Activated naive CD8-positive, alpha-beta T cell treated with anti-CD3 and anti-CD28 coated beads, Interleukin-2, amount 50 U/mL, for 16 hours (primary cell): Measurements from ENCODE around the gene ELOB.

Experiments used
- DNase-seq: peaks from one replicate; pipeline ENCODE4 v3.0.0-alpha.2; 2020; ENCODE audit warnings: low read depth, low spot score

ELOB gene

DNA sequence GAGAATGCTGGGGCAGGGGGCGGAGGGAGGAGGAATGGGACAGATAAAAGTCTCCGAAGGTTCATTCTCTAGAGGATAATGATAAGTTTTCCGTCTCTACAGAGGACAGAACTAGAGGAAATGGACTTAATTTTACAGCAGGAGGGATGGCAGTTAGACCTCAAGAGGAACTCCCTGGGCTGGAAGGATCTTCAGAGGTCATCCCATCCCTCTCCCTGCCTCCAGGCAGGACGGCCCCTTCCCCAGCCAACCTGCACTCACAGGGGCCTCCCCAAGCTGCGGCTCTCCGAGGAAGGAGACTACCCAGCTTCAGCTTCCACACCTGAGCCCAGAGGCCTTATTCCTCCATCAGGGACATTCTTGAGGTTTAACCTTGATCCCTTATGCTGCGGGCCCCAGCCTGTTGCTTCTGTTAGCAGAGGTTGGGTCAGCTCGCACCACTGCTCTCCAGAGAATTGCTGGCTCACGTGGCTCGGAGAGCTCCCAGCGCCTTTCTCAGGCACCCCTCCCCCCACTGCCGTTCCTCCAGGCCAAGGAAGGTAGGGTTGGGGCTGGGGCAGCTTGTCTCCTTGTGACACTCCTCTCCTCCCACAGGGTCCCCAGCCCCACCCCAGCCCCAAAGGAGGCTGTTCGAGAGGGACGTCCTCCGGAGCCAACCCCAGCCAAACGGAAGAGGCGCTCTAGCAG, 8.5 kb downstream of the ELOB start:
- DNase-seq = no peak

DNA sequence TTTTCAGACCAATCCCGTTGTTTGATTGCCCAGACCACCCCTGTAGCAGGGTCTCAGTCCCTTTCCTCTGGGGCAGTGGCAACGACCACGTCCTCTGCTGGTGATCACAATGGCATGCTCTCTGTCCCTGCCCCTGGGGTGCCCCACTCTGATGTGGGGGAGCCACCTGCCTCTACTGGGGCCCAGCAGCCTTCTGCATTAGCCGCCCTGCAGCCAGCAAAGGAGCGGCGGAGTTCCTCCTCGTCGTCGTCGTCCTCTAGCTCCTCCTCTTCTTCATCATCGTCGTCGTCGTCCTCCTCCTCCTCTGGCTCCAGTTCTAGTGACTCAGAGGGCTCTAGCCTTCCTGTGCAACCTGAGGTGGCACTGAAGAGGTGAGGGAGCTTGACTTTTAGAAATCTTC, 9.2 kb downstream of the ELOB start:
- DNase-seq = no peak

DNA sequence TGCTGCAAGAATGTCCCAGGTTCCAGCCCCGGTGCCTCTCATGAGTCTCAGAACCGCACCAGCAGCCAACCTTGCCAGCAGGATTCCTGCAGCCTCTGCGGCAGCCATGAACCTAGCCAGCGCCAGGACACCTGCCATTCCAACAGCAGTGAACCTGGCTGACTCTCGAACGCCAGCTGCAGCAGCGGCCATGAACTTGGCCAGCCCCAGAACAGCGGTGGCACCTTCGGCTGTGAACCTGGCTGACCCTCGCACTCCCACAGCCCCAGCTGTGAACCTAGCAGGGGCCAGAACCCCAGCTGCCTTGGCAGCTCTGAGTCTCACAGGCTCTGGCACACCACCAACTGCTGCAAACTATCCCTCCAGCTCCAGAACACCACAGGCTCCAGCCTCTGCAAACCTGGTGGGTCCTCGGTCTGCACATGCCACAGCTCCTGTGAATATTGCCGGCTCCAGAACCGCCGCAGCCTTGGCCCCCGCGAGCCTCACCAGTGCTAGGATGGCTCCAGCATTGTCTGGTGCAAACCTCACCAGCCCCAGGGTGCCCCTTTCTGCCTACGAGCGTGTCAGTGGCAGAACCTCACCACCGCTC, 9.8 kb downstream of the ELOB start:
- no peak for DNase-seq

DNA sequence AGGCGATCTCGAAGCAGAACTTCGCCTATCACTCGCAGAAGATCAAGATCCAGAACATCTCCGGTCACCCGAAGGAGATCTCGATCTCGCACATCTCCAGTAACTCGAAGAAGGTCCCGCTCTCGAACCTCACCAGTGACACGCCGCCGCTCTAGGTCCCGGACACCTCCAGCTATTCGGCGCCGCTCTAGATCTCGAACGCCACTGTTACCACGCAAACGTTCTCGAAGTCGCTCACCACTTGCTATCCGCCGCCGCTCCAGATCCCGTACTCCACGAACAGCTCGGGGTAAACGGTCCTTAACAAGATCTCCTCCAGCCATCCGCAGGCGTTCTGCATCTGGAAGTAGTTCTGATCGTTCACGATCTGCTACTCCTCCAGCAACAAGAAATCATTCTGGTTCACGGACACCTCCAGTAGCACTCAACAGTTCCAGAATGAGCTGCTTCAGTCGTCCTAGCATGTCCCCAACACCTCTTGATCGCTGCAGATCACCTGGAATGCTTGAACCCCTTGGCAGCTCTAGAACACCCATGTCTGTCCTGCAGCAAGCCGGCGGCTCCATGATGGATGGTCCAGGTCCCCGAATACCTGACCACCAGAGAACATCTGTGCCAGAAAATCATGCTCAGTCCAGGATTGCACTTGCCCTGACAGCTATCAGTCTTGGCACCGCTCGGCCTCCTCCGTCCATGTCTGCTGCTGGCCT, 10.5 kb downstream of the ELOB start:
- no peak for DNase-seq

DNA sequence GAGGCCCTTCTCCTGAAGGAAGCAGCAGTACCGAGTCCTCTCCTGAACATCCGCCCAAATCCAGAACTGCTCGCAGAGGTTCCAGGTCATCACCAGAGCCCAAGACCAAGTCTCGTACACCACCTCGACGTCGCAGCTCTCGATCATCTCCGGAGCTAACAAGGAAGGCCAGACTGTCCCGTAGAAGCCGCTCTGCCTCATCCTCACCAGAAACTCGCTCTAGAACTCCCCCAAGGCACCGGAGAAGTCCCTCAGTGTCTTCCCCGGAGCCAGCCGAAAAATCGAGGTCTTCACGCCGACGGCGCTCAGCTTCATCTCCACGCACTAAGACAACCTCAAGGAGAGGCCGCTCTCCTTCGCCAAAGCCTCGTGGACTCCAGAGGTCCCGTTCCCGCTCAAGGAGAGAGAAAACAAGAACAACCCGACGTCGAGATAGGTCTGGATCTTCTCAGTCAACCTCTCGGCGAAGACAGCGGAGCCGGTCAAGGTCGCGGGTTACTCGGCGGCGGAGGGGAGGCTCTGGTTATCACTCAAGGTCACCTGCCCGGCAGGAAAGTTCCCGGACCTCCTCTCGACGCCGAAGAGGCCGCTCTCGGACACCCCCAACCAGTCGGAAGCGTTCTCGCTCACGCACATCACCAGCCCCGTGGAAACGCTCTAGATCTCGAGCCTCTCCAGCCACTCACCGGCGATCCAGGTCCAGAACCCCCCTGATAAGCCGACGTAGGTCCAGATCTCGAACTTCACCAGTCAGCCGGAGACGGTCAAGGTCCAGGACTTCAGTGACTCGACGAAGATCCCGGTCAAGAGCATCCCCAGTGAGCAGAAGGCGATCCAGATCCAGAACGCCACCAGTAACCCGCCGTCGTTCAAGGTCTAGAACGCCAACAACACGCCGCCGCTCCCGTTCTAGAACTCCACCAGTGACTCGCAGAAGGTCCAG, 11.3 kb downstream of the ELOB start:
- no peak for DNase-seq

DNA sequence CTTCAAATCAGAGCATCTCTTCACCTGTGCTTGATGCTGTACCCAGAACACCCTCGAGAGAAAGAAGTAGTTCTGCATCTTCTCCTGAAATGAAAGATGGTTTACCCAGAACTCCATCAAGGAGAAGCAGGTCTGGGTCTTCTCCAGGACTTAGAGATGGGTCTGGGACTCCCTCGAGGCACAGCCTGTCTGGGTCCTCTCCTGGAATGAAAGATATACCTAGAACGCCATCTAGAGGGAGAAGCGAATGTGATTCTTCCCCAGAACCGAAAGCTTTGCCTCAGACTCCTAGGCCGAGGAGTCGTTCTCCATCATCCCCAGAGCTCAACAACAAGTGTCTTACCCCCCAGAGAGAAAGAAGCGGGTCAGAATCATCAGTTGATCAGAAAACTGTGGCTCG, 12.4 kb downstream of the ELOB start:
- DNase-seq = no peak

DNA sequence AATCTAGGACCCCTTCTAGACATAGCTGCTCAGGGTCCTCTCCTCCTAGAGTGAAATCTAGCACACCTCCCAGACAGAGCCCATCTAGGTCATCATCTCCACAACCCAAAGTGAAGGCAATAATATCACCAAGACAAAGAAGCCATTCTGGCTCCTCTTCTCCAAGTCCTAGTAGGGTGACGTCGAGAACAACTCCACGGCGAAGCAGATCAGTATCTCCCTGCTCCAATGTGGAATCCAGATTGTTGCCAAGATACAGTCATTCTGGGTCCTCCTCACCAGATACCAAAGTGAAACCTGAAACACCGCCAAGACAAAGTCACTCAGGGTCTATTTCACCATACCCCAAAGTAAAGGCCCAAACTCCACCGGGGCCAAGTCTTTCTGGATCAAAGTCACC, 13.9 kb downstream of the ELOB start:
- DNase-seq = no peak

DNA sequence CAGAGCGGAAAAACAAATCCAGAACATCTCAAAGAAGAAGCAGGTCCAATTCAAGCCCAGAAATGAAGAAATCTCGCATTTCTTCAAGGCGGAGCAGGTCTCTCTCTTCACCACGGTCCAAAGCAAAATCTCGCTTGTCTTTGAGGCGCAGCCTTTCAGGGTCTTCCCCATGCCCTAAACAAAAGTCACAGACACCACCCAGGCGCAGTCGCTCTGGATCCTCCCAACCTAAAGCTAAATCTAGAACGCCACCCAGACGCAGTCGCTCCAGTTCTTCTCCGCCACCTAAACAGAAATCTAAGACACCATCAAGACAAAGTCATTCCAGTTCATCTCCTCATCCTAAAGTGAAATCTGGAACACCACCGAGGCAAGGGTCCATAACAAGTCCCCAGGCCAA, 14.4 kb downstream of the ELOB start:
- DNase-seq = no peak

DNA sequence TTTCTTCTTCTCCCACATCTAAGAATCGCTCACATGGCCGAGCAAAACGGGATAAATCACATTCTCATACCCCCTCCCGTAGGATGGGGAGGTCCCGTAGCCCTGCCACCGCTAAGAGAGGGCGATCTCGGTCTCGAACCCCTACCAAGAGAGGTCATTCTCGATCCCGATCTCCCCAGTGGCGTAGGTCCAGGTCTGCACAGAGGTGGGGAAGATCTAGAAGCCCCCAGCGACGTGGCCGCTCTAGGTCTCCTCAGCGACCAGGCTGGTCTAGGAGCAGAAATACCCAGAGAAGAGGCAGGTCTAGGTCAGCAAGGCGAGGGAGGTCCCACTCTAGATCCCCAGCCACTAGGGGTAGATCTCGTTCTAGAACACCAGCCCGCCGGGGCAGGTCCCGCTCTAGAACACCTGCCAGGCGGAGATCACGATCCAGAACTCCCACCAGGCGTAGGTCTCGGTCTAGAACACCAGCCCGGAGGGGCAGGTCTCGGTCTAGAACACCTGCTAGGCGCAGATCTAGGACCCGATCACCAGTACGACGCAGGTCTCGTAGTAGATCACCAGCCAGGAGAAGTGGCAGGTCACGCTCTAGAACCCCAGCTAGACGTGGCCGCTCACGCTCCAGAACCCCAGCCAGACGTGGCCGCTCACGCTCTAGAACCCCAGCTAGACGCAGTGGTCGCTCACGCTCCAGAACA, 15.0 kb downstream of the ELOB start:
- DNase-seq = no peak

DNA sequence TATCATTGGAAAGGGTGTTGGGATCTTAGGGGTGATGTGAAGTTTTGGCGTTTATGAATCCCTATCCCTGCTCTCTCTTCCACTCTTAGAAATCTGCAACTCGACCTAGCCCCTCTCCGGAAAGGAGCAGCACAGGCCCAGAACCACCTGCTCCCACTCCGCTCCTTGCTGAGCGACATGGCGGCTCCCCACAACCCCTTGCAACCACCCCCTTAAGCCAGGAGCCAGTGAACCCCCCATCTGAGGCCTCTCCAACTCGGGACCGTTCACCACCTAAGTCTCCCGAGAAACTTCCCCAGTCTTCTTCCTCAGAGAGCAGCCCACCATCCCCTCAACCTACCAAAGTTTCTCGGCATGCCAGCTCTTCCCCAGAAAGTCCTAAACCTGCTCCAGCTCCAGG, 15.6 kb downstream of the ELOB start:
- DNase-seq = no peak

DNA sequence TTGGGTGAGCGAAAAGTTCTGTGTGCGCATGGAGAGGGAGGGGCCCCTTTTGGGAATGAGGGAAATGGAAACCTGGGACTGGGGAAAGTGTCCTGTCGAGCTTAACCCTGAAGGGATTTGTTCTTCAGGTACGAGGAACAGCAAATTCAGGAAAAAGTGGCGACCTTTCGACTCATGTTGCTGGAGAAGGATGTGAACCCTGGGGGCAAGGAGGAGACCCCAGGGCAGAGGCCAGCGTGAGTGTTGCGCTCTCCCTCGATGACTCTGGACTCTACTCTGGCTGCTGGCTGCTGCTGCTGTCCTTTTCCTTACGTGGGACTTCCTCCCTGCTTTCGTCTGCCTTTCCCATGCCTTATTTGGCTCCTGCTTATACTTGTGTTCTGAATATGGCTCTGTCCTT, 19.7 kb downstream of the ELOB start:
- DNase-seq = no peak

DNA sequence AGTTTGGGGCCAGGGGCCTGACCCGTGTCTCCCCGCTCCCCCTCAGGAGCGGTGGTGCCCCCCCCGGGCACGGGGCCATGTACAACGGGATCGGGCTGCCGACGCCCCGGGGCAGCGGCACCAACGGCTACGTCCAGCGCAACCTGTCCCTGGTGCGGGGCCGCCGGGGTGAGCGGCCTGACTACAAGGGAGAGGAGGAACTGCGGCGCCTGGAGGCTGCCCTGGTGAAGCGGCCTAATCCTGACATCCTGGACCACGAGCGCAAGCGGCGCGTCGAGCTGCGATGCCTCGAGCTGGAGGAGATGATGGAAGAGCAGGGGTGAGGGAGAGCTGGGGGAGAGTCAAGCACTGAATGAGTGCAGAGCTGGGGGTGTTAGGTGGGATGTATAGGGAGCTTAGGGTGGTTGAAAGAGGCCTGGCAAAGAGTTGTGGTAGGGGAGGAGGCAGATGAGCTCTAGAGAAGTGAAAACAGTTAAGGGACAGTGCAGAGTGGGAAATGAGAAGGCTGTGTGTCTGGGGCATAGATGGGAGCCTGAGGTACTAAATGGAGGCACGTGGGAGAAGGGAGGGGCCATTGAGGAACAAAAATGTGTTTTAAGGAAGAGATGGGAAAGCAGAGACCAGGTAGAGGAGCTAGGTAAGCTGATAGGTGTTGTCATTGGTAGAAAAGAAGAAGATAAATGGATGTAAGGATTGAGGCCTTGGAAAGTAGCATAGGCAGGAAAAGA, 20.6 kb downstream of the ELOB start:
- DNase-seq = no peak

DNA sequence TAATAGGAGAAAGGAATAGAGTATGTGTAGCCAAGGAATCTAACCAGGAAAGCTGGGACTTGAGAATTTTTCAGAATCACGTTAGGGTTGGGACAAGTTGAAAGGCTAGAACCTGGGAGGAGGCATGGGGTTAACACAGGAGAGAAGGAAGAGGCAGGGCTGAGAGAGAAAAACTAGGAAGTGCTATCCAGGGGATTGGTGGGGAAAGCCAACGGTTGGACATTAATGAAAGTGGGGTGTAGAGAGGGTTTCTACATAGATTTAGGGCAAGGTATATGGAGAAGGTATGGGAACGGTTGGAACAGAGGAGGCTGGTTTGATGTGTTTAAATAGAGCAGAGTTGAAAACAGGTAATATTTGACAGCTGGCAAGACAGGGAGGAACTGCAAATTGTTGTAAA, 21.9 kb downstream of the ELOB start:
- DNase-seq = no peak

DNA sequence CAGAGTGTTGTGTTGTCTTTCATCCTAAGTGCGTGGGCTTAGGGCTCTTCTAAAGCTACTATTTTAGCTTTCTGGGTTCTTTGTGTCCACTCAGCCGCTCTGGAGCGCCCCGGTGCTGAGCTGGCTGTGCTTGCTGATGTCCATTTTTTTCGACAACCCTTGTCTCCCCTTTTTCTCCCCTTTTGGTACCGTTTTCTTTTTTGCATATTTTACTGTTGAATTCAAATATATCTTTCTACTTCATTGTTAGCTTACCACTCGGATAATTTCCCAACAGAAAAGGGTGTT, 23.4 kb downstream of the ELOB start:
- DNase-seq = no peak

DNA sequence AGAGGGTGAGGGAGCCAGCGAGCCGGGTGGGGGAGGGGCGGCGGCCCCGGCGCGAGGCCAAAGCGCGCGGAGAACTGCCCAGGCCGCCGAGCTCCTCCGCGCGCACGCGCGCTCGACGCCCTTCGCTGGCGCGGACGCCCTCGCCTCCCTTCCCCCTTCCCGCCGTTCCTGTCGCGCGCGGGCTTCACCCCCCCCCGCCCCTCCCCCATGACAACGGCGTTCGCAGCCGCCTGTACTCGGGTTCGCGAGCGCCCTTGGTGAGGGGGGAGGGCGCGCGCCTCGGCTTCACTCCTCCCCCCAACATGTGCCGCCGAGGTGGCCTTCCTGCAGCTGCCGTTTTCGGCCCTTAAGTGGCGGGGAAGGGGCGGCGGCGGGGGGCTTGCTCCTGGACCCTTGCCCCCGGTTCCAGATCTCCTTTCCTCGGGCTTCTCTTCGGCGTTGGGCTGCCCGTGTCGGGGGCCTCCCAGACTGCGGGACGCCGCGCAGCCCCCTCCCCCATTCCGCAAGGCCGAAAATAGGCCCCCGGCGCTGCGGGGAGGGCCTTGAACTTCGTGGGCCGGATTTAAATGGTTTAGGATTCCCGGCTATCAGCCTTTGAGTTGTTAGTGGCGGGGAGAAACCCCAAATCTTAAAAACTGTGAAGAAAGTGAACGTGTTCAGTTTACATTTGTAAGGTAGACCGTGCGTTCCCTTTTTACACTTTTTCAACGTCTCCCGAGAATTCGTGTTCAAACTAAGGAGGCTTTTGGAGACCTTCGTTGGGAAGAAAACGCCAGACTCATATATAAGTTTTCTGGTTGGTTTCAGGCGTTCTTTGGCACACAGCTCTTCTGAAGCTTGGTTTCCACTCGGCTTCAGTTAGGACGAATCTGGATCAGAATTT, 24.0 kb downstream of the ELOB start:
- no peak for DNase-seq

DNA sequence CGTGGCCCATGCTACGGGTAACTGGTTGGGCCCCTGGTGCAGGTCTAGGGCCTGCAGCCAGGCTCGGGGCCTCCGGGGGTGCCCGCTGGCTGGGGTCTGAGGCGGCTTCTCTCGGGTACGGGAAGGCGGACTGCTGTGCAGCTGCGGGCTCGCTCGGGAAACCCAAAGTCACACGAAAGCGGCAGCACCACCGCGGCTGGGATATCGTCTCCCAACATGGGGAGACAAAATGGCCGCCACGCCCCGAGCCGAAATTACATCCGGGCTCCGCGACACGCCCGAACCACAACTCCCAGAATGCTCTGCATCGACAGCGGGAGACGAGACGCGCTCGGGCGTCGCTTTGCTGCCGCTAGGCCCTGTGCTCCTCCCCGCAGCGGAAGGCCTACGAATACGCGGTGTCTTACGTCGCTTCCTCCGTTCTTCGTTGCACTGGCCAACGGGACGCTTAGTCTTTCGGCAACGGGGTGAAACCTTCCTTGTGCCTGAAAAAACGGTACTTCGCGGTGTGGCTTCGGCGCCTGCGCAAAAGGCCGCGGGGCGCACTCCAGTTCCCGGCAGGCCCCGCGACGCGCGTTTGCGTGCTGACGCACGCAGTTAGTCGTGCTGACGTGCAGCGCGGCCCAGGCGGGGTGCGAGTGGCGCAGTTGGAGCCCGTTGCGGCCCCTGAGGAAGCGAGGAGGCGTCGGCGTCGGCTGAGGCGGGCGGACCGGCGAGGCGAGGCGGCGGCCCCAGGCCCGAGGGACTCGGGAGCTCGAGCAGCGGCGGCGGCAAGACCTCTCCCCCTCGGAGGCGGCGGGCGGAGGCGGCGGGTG, 24.8 kb downstream of the ELOB start, which contains the start of gene SRRM2:
Gene SRRM2, plus strand, starts transcription at position 604 of the 815 bp plus-strand sequence. CDS start 3,727 bp downstream, outside the sequence.
- DNase-seq = peak; percentile 80

DNA sequence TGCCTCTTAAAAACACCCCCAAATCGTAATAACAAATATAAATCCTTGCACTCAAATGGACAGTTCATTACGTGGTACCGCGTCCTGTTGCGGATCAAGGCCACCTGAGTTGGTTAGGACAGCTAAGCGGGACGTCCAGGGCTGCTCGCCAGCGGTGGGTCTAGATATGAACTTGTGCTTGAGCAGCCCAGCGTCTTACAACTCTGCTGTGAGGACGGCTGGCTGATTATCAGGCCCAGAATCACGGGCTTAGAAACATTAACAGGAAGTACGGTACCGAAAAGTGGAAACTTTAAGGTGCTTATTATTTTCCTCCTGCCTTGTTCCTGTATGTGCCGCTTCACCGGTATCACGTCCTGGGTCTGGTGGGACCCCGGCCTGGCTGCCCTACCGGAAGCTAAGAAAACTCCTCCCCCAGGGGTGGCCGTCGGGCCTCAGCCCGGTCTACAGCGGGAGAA, 25.5 kb downstream of the ELOB start:
- DNase-seq = no peak

DNA sequence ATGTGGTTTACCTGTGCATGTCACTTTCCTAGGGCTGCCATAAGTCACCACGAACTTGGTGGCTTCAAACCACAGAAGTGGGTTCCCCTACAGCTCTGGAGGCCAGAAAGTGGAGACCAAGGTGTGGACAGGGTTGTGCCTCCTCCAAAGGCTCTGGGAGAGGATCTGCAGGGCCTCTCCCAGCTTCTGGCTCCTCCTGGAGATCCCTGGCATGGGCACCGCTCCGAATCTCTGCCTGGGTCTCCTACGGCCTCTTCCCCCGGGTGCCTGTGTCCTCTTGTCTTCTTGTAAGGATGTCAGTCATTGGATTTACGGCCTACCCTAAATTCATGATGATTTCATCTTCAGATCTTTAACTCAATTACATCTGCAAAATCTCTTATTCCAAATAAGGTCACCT, 27.1 kb downstream of the ELOB start:
- no peak for DNase-seq

DNA sequence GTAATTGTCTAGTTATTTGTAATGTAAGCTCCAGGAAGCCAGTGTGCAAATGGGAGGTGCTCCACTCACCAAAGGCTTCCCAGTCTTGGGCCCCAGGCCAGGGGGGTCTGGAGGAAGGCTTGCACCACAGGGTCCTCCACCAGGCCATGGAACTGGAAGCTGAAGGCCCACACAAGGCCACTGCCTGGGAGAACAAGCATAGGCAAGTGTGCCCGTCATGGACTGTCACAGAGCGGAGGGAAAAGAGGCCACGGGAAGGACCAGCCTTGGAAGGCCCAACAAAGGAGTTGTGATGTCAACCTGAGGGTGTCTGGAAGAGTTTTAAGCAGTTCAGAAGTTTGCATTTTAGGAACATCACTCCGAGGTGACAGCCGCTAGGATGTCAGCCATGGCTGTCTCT, 27.6 kb downstream of the ELOB start:
- no peak for DNase-seq
